Measurements from ENCODE around the gene EXTL1. TPM values are rescaled to one million over a fixed set of nuclear protein-coding genes. Genes with fewer than 3 reads are reported as not detected.

The EXTL1 gene
- total and polyA plus RNA-seq, 3 donors from 2014 or later = 1.3 to 2.8 (median 1.3) TPM

DNA sequence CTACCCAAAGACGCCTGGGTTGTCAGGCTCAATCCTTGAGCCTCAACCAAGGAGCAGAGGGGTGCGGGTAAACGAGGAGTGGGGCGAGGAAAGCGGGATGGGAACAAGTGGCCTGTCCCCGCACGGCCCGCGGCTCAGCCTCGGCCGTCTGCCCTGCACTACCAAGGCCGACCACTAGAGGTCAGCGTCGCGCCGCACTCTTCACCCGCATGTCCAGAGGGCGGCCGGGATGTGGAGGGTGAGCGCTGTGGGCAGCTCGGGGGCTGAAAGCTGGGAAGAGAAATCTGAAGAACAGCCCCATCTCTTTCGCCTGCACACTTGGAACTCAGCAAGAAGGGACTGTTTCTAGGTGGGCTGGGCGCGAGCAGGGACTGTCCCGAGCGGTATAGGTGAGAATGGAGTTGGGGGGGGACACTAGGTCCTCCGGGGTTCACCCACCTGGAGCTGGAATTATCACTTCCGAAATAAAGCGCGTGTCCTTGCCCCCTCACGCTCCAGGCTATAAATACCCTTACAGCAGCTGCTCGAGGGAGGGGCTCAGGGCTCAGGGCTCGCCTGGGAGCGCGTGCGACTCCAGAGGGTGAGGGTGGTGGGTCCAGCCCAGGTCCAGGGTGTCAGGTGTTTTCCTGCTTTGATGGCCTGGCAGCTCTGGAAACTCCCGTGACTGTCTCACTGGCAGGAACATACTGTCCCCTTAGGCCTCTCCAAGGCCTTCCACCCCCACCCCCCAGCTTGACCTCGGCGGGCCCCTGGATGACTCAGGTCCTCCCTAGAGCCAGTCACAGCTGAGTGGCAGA, 14.6 kb downstream of the EXTL1 start:
- Histone ChIP-seq H3K4me3 (peak overlapping the region; percentile 72 to 82), H3K27ac (peak overlapping the region; percentile 47 to 89), H3K27me3 (no peaks in the 10 kb centered on the region), H3K9me3 (no peaks in the 10 kb centered on the region), H3K4me1 (peaks cover 14% of the 10 kb centered on the region), H3K36me3 (ENCODE audit: low read depth, missing control alignments) (no peaks in the 10 kb centered on the region)
- TF ChIP-seq POLR2A (IDR thresholded peaks at IDR 0.05) = no peak
- TF ChIP-seq, protein P1, sequence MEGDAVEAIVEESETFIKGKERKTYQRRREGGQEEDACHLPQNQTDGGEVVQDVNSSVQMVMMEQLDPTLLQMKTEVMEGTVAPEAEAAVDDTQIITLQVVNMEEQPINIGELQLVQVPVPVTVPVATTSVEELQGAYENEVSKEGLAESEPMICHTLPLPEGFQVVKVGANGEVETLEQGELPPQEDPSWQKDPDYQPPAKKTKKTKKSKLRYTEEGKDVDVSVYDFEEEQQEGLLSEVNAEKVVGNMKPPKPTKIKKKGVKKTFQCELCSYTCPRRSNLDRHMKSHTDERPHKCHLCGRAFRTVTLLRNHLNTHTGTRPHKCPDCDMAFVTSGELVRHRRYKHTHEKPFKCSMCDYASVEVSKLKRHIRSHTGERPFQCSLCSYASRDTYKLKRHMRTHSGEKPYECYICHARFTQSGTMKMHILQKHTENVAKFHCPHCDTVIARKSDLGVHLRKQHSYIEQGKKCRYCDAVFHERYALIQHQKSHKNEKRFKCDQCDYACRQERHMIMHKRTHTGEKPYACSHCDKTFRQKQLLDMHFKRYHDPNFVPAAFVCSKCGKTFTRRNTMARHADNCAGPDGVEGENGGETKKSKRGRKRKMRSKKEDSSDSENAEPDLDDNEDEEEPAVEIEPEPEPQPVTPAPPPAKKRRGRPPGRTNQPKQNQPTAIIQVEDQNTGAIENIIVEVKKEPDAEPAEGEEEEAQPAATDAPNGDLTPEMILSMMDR (IDR thresholded peaks at IDR 0.05) = peak; percentile 99 to 100 (median 100)
- peak; percentile 88 for DNase-seq
- WGBS, 2 donors = 3 to 5% methylated on average over 31 to 38 of the region's 39 CpGs
- intact Hi-C loops (cut with DNase I; ENCODE audit: low total_unique reads) = loop anchor here (10.0 kb wide), 1 partner anchor 109 kb away; no protein-coding TSS in a partner anchor

DNA sequence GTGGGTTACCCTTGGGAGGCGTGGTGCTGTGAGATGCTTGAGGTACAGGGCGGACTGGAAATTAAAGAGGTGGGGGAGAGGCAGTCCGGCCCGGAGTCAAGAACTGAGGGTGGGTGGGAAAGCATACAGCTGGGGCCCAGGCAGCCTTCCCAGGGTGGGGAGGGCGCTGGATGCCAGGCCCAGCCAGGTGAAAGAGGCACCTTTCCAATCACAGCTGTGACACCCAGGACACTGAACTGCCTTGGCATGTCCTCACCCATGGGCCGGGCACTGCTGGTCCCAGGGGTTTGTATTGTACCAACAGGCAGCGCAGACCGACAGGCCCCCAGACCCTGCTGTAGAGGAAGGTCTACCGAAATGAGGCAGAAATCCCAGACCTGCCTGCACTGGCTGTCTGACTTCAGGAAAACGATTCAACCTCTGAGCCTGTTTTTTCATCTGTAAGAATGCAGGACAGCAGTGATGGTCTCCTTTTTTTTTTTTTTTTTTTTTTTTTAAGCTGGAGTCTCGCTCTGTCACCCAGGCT, 15.2 kb downstream of the EXTL1 start:
- Histone ChIP-seq H3K27ac (no peak overlapping the region), H3K9me3 (no peaks in the 10 kb centered on the region), H3K4me1 (peaks cover 14% of the 10 kb centered on the region), H3K36me3 (ENCODE audit: low read depth, missing control alignments) (no peaks in the 10 kb centered on the region), H3K27me3 (no peaks in the 10 kb centered on the region), H3K4me3 (peak overlapping the region in 1 of 2 donors; percentile 82)
- WGBS, 2 donors = 62 to 65% methylated on average over 11 of the region's 11 CpGs
- TF ChIP-seq, protein P1 (IDR thresholded peaks at IDR 0.05) = no peak
- DNase-seq = no peak
- intact Hi-C loops (cut with DNase I; ENCODE audit: low total_unique reads) = loop anchor here (10.0 kb wide), 1 partner anchor 108 kb away; no protein-coding TSS in a partner anchor

DNA sequence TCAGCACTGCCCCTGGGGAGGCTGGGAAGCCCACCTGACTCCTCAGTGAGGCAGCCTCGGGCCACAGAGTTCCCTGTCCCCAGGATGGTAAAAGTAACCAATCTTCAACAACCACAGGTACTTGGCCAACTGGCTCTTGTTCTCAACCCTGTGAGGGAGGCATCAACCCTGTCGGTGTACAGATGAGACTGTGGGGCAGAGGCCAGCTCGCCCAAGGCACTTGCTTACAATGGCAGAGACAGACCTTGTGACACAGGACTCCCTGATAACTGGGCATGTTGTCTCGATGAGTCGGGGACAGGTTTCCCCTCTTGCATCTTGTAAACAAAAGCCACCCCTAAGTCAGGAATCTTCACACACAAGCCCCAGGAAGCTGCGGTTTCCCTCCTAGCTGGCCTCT, 16.3 kb downstream of the EXTL1 start:
- DNase-seq = no peak
- Histone ChIP-seq H3K36me3 (ENCODE audit: low read depth, missing control alignments) (no peaks in the 10 kb centered on the region), H3K4me1 (peaks cover 14% of the 10 kb centered on the region), H3K27ac (no peak overlapping the region), H3K27me3 (no peaks in the 10 kb centered on the region), H3K9me3 (no peaks in the 10 kb centered on the region), H3K4me3 (no peak overlapping the region)
- TF ChIP-seq POLR2A (IDR thresholded peaks at IDR 0.05) = no peak
- WGBS, 2 donors = 76 to 86% methylated on average over 1 to 6 of the region's 6 CpGs
- intact Hi-C loops (cut with DNase I; ENCODE audit: low total_unique reads) = loop anchor here (10.0 kb wide), 1 partner anchor 107 kb away; no protein-coding TSS in a partner anchor

DNA sequence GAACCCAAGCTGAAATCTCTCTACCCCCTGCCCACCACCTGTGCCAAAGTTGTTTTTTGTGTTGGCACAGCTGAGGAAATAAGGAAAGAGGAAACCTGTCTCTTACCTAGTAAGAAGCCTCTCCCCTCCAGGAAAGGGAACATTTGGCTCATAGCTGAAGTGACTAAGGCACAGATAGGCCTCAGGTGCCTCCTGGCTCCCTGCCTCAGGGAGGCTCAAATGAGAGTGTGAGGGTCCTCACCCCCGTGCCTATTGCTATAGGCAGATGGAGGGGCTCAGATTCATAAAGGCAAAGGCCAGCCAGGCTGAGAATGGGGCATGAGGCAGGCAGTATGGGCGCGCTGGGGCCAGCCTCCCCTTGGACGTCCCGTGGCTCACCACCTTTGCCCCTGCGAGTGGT, 16.9 kb downstream of the EXTL1 start:
- H3K36me3 ChIP-seq (ENCODE audit: low read depth, missing control alignments) = no peaks in the 10 kb centered on the region
- DNase-seq = no peak
- no peaks in the 10 kb centered on the region for H3K9me3 ChIP-seq
- intact Hi-C loops (cut with DNase I; ENCODE audit: low total_unique reads) = loop anchor here (10.0 kb wide), 1 partner anchor 106 kb away; no protein-coding TSS in a partner anchor
- H3K4me3 ChIP-seq = no peak overlapping the region
- H3K4me1 ChIP-seq = peaks cover 14% of the 10 kb centered on the region
- H3K27ac ChIP-seq = no peak overlapping the region
- no peaks in the 10 kb centered on the region for H3K27me3 ChIP-seq
- 84 to 89% methylated on average over 3 to 6 of the region's 6 CpGs for WGBS, 2 donors
- TF ChIP-seq POLR2A (IDR thresholded peaks at IDR 0.05) = no peak
- TF ChIP-seq, protein P1 (IDR thresholded peaks at IDR 0.05) = no peak

DNA sequence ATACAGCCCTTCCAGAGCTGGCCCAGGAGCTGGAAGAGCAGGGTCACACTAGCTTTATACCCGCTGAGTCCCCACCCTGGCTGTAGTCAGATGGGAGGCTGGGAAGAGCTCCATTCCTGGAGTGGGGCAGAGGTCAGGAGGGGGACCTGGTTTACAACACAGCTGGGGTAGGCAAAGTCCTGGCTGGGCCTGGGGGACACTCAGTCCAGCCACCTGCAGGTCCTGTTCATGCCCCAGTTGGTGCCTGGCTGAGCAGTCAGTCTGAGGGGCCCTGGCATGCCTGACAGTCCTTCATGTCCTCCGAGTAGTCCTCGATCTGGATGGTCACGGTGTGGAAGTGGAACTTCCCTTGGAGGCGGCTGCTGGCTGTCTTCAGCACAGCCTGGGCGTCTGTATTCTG, 17.3 kb downstream of the EXTL1 start:
- intact Hi-C loops (cut with DNase I; ENCODE audit: low total_unique reads) = loop anchor here (10.0 kb wide), 1 partner anchor 106 kb away; no protein-coding TSS in a partner anchor
- TF ChIP-seq, protein P1 (IDR thresholded peaks at IDR 0.05) = no peak
- no peak for TF ChIP-seq POLR2A (IDR thresholded peaks at IDR 0.05)
- H3K9me3 ChIP-seq = no peaks in the 10 kb centered on the region
- H3K4me1 ChIP-seq = peaks cover 14% of the 10 kb centered on the region
- H3K27me3 ChIP-seq = no peaks in the 10 kb centered on the region
- WGBS, 2 donors = 87% methylated on average over 6 of the region's 6 CpGs; no CpG with 5 or more reads in 1 of the 2 donors
- no peak for DNase-seq
- H3K36me3 ChIP-seq (ENCODE audit: low read depth, missing control alignments) = no peaks in the 10 kb centered on the region
- H3K4me3 ChIP-seq = no peak overlapping the region
- no peak overlapping the region for H3K27ac ChIP-seq
